B cell (primary cell): ENCODE measurements around the gene STX1A. TPM values are rescaled to one million over a fixed set of nuclear protein-coding genes. Genes with fewer than 3 reads are reported as not detected.

Experiments
- ATAC-seq: fragments of 200-7000 bp; cut with Tn5 transposase; one replicate; pipeline ENCODE4 v1.10.0; 2021; ENCODE audit warnings: low read depth, mild to moderate bottlenecking, moderate number of reproducible peaks, moderate library complexity
- CTCF ChIA-PET: fragments of 350-600 bp; sonication (Branson Sonifier 250); formaldehyde crosslinking; loops from one replicate; lab custom pipeline; 2021; ENCODE audit warnings: antibody characterized with exemption, inconsistent platforms; lab: Charles Lee
- POLR2A ChIA-PET: fragments of 350-600 bp; sonication (Branson Sonifier 250); formaldehyde crosslinking; loops from one replicate; lab custom pipeline; 2021; ENCODE audit warnings: antibody characterized with exemption; lab: Charles Lee
- DNase-seq: peaks from one replicate; pipeline ENCODE4 v3.0.0; 2013
- H2AFZ ChIP-seq: 2 replicates; pipeline ENCODE4 v1.6.1; 2012; ENCODE audit warnings: mild to moderate bottlenecking, low read depth, low read length; ENCODE audit not compliant: insufficient read depth, poor library complexity, severe bottlenecking
- H3K27ac ChIP-seq, 2 donors: 1 replicate in 1 of 2; 2 replicates in 1 of 2; pipeline ENCODE4 v1.5.1; 2012 to 2013; ENCODE audit warnings: low read length in 2 of 2, mild to moderate bottlenecking in 2 of 2, moderate library complexity in 1 of 2
- H3K27me3 ChIP-seq, 4 experiments: fragments of 200-600 bp in 1 of 4; sonication (generic) in 1 of 4; replicated peaks in 1 of 4; 1 replicate in 2 of 4; 2 replicates in 2 of 4; pipeline versions ENCODE4 v1.6.1 to v1.7.0; 2013 to 2016; ENCODE audit warnings: low read length in 3 of 4, mild to moderate bottlenecking in 2 of 4, mixed read lengths in 1 of 4, moderate library complexity in 1 of 4; ENCODE audit not compliant: insufficient read depth in 4 of 4, control insufficient read depth in 3 of 4; ENCODE audit errors: control extremely low read depth in 1 of 4
- H3K36me3 ChIP-seq, 2 experiments: replicated peaks in 1 of 2; 1 replicate in 1 of 2; 2 replicates in 1 of 2; pipeline versions ENCODE4 v1.6.1 to v1.7.1; 2013; ENCODE audit warnings: low read length in 1 of 2; ENCODE audit not compliant: insufficient read depth in 2 of 2, control insufficient read depth in 1 of 2; ENCODE audit errors: control extremely low read depth in 1 of 2, extremely low read depth in 1 of 2
- H3K4me1 ChIP-seq, 2 donors: fragments of 200-600 bp in 1 of 2; sonication (generic) in 1 of 2; 1 replicate in 1 of 2; 2 replicates in 1 of 2; pipeline versions ENCODE4 v1.5.1 to v1.6.1; 2013 to 2017; ENCODE audit warnings: low read length in 2 of 2; ENCODE audit not compliant: control insufficient read depth in 2 of 2, insufficient read depth in 2 of 2
- H3K4me2 ChIP-seq: replicated peaks from 2 replicates; pipeline ENCODE3; 2012; ENCODE audit warnings: mild to moderate bottlenecking, low read depth, low read length; ENCODE audit not compliant: poor library complexity, severe bottlenecking
- H3K4me3 ChIP-seq, 5 experiments: fragments of 200-600 bp in 1 of 5; sonication (generic) in 1 of 5; 1 replicate in 3 of 5; 2 replicates in 2 of 5; pipeline versions ENCODE4 v1.5.1 to v1.7.0; 2011 to 2016; ENCODE audit warnings: low read length in 4 of 5, mild to moderate bottlenecking in 4 of 5, low read depth in 2 of 5, control low read depth in 1 of 5, moderate library complexity in 1 of 5; ENCODE audit not compliant: insufficient read depth in 1 of 5; ENCODE audit errors: control extremely low read depth in 1 of 5, extremely low read depth in 1 of 5
- H3K79me2 ChIP-seq: fragments of 200-600 bp; sonication (generic); one replicate; pipeline ENCODE4 v1.6.0; 2016; ENCODE audit warnings: low read length; ENCODE audit not compliant: control insufficient read depth, insufficient read depth
- H3K9ac ChIP-seq: fragments of 200-600 bp; sonication (generic); 2 replicates; pipeline ENCODE4 v1.6.1; 2017; ENCODE audit warnings: mild to moderate bottlenecking, low read length, moderate library complexity
- H3K9me3 ChIP-seq, 3 donors: one replicate each; pipeline versions ENCODE4 v1.6.1 to v1.7.1; 2013; ENCODE audit warnings: low read length in 2 of 3; ENCODE audit not compliant: control insufficient read depth in 2 of 3, insufficient read depth in 1 of 3; ENCODE audit errors: control extremely low read depth in 1 of 3
- H4K20me1 ChIP-seq: 2 replicates; pipeline ENCODE4 v1.6.0; 2012; ENCODE audit warnings: mild to moderate bottlenecking, low read length; ENCODE audit not compliant: insufficient read depth, control insufficient read depth, poor library complexity, severe bottlenecking
- H3K27ac Mint-ChIP-seq: one replicate; pipeline ENCODE4 v1.8.0; 2021; ENCODE audit warnings: mixed read lengths
- H3K27me3 Mint-ChIP-seq: one replicate; pipeline ENCODE4 v1.8.0; 2021; ENCODE audit warnings: mixed read lengths
- H3K4me1 Mint-ChIP-seq: one replicate; pipeline ENCODE4 v1.8.0; 2021; ENCODE audit warnings: mixed read lengths
- H3K4me3 Mint-ChIP-seq: one replicate; pipeline ENCODE4 v1.8.0; 2021; ENCODE audit warnings: mixed read lengths
- H3K9me3 Mint-ChIP-seq: one replicate; pipeline ENCODE4 v1.8.0; 2022; ENCODE audit warnings: mixed read lengths; ENCODE audit not compliant: insufficient read depth
- EZH2 ChIP-seq: IDR thresholded peaks from 2 replicates; pipeline ENCODE4 v1.6.1; 2012; ENCODE audit warnings: borderline replicate concordance, low read depth, mild to moderate bottlenecking, moderate library complexity, low read length; ENCODE audit not compliant: insufficient read depth, poor library complexity, severe bottlenecking
- WGBS: methylation state at CpG from one replicate; pipeline ENCODE4 v1.1.5; 2013; ENCODE audit warnings: missing lambda C conversion rate; ENCODE audit not compliant: insufficient coverage; 5-methylcytosine and 5-hydroxymethylcytosine counted together
- intact Hi-C: fragments of 100-400 bp; cut with micrococcal nuclease; formaldehyde crosslinking; loops from one replicate; pipeline ENCODE4 v1.10.0; 2022
- polyA plus RNA-seq: library from polyadenylated mRNA; depleted of rRNA; stranded (reverse); fragments of >200 nt; gene quantifications from 2 replicates; pipeline ENCODE4 v1.2.3, GENCODE V29; 2012
- total RNA-seq, 2 donors: library from RNA; stranded (reverse); fragments of 120-200 nt in 1 of 2; gene quantifications; 1 replicate in 1 of 2; 2 replicates in 1 of 2; pipeline versions ENCODE4 v1.2.3 to v1.2.4, GENCODE V29; 2013 to 2022
- TF ChIP-seq, protein P1 (sequence below): fragments of 200-600 bp; IDR thresholded peaks from one replicate; pipeline ENCODE4 v1.8.0; 2022; ENCODE audit warnings: antibody characterized with exemption, mild to moderate bottlenecking

Gene STX1A
- total and polyA plus RNA-seq, 2 donors (not counting 1 experiment from before 2014, with no cell fraction given), result 3.1 to 9.6 TPM

- Histone ChIP-seq H2AFZ (no peak overlapping the region), H3K4me1 (peaks cover 4 to 11% of the 10 kb centered on the region in 2 donors), H3K27me3 (peaks cover 0 to 4% (median 0%) of the 10 kb centered on the region in 4 experiments), H3K4me3 (no peak overlapping the region), H3K4me2 (no peak overlapping the region), H3K79me2 (peaks cover 4% of the 10 kb centered on the region), H4K20me1 (peaks cover 8% of the 10 kb centered on the region), H3K9ac (no peak overlapping the region), H3K36me3 (peaks cover 0 to 7% of the 10 kb centered on the region in 2 experiments), H3K27ac (no peak overlapping the region), H3K9me3 (no peaks in the 10 kb centered on the region)
- CTCF ChIA-PET, result interaction anchor here (1.0 to 1.9 kb wide), 2 partner anchors 114 to 131 kb away, joined by 4 to 5 read pairs; no protein-coding TSS in a partner anchor
- ATAC-seq (no peak), DNase-seq (no peak)
- Mint-ChIP-seq H3K4me1 (peaks cover 7% of the 10 kb centered on the region), H3K4me3 (peak overlapping the region; percentile 50), H3K27ac (peak overlapping the region; percentile 26), H3K27me3 (no peaks in the 10 kb centered on the region), H3K9me3 (no peaks in the 10 kb centered on the region)
- WGBS, result 100% methylated on average over 1 of the region's 5 CpGs
- POLR2A ChIA-PET, result no interaction called here
- intact Hi-C loops, result no loop called here
- TF ChIP-seq EZH2, result no peak
- TF ChIP-seq, protein P1, sequence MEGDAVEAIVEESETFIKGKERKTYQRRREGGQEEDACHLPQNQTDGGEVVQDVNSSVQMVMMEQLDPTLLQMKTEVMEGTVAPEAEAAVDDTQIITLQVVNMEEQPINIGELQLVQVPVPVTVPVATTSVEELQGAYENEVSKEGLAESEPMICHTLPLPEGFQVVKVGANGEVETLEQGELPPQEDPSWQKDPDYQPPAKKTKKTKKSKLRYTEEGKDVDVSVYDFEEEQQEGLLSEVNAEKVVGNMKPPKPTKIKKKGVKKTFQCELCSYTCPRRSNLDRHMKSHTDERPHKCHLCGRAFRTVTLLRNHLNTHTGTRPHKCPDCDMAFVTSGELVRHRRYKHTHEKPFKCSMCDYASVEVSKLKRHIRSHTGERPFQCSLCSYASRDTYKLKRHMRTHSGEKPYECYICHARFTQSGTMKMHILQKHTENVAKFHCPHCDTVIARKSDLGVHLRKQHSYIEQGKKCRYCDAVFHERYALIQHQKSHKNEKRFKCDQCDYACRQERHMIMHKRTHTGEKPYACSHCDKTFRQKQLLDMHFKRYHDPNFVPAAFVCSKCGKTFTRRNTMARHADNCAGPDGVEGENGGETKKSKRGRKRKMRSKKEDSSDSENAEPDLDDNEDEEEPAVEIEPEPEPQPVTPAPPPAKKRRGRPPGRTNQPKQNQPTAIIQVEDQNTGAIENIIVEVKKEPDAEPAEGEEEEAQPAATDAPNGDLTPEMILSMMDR, result no peak
These were observed 21.3 kb upstream of the STX1A start for GRCh38 chr7:73740771-73741170.

DNA sequence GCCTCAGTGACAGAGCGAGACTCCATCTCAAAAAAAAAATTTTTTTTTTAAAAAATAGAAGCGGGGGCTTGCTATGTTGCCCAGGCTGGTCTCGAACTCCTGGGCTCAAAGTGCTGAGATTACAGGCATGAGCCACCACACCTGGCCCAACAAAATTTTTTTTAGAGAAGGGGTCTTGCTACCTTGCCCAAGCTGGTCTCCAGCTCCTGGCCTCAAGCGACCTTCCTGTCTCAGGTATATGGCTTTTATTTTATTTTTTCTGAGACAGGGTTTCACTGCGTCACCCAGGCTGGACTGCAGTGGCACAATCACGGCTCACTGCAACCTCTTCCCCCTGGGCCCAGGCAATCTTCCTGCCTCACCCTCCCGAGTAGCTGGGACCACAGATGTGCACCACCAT lies 20.7 kb upstream of the STX1A start:
- CTCF ChIA-PET, result interaction anchor here (1.0 to 2.3 kb wide), 3 partner anchors 21 to 130 kb away, joined by 4 to 5 read pairs (median 5); partner anchors contain the start of gene STX1A
- H4K20me1 ChIP-seq, result peaks cover 8% of the 10 kb centered on the region

More for the DNA sequence above, 20.7 kb upstream of the STX1A start:
- peaks cover 7% of the 10 kb centered on the region for H3K4me1 Mint-ChIP-seq
- peaks cover 0 to 7% of the 10 kb centered on the region in 2 experiments for H3K36me3 ChIP-seq
- H3K4me3 Mint-ChIP-seq, result peak overlapping the region; percentile 50
- no peak overlapping the region for H3K4me3 ChIP-seq
- H3K79me2 ChIP-seq, result peaks cover 4% of the 10 kb centered on the region
- no peak overlapping the region for H2AFZ ChIP-seq
- H3K27me3 ChIP-seq, result peaks cover 0 to 4% (median 0%) of the 10 kb centered on the region in 4 experiments
- no peak overlapping the region for H3K27ac ChIP-seq
- no peaks in the 10 kb centered on the region for H3K27me3 Mint-ChIP-seq
- no peaks in the 10 kb centered on the region for H3K9me3 ChIP-seq
- 100% methylated on average over 4 of the region's 7 CpGs for WGBS
- H3K4me1 ChIP-seq, result peaks cover 4 to 11% of the 10 kb centered on the region in 2 donors
- ATAC-seq (no peak), DNase-seq (no peak)
- TF ChIP-seq EZH2, result no peak
- TF ChIP-seq, protein P1, result no peak
- POLR2A ChIA-PET, result interaction anchor here (0.7 kb wide), 1 partner anchor 1245 kb away, joined by 3 read pairs; no protein-coding TSS in a partner anchor
- no peak overlapping the region for H3K9ac ChIP-seq
- intact Hi-C loops, result no loop called here
- no peak overlapping the region for H3K27ac Mint-ChIP-seq
- no peak overlapping the region for H3K4me2 ChIP-seq
- H3K9me3 Mint-ChIP-seq, result no peaks in the 10 kb centered on the region
